ENCODE results near the gene CLCC1.
"Not testable (repeated sequence)": the region's sequence is repeated elsewhere in the genome, so short reads cannot be mapped to it uniquely, and the experiment has no call there.

Gene CLCC1

GRCh38 chr1:108963052-108963686 lies at the start of gene CLCC1:
Gene CLCC1, minus strand, starts transcription at chr1:108963484. Its CDS starts 13,047 bp downstream, at chr1:108950437.
- peak; percentile 95 for DNase-seq

GRCh38 chr1:109011335-109011734 lies 48.1 kb upstream of the CLCC1 start:
- no peak for DNase-seq

GRCh38 chr1:108996622-108997021 lies 33.3 kb upstream of the CLCC1 start:
- not testable (repeated sequence) for DNase-seq

- no peak for DNase-seq
Observed at GRCh38 chr1:108983114-108983513, 19.8 kb upstream of the CLCC1 start.

DNA sequence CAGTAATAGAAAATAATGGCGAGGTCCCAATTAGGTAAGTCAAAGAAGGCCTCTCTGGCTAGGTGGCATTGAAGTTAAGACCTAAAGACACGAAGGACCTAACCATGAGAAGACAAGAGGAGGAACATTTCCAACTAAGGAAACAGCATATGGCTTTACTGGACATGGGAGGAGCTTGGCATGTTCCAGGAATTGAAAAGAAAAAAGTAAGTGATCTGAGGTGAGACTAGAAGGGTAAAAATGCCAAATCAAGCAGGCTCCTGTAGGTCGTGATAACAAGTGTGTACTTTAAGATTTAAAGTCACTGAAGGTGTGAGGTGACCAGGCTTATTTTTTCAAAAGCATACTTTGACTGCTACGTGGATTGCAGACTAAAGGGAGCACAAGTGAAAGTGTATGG lies 13.4 kb upstream of the CLCC1 start:
- DNase-seq = no peak

- DNase-seq = no peak
Observed at GRCh38 chr1:108972951-108973350, 9.7 kb upstream of the CLCC1 start.

DNA sequence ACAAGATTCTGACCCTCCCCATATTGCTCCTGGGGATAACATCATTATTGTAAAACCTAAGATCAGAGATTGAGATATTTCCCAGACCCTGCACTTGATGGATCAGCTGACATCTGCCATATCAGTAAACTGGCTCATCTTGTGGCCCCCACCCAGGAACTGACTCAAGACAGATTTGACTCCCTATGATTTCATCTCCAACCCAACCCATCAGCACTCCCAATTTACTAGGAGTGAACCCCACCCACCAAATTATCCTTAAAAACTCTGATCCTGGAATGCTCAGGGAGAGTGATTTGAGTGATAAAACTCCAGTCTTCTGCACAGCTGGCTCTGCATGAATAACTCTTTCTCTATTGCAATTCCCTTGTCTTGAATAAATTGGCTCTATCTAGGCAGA lies 6.1 kb upstream of the CLCC1 start:
- DNase-seq = no peak

DNA sequence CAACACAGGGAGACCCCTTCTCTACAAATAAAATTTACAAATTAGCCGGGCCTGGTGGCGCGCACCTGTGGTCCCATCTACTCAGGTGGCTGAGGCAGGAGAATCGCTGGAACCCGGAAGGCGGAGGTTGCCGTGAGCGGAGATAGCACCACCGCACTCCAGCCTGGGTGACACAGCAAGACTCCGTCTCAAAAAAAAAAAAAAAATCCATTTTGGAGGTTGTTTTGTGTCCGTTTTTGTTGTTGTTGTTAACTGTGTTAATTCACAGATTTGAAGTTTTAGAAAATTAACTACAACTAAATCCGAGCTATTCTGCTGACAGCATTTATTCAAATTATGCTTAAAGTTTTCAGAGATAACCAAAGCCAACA lies 618 bp downstream of the CLCC1 start:
- no peak for DNase-seq

GRCh38 chr1:108961752-108962486 lies 1.4 kb downstream of the CLCC1 start:
- peak; percentile 12 for DNase-seq

GRCh38 chr1:108961198-108961597 lies 2.1 kb downstream of the CLCC1 start:
- no peak for DNase-seq

- DNase-seq = no peak
Observed at GRCh38 chr1:108960719-108961118, 2.6 kb downstream of the CLCC1 start.

GRCh38 chr1:108957888-108958287 lies 5.4 kb downstream of the CLCC1 start:
- no peak for DNase-seq

DNA sequence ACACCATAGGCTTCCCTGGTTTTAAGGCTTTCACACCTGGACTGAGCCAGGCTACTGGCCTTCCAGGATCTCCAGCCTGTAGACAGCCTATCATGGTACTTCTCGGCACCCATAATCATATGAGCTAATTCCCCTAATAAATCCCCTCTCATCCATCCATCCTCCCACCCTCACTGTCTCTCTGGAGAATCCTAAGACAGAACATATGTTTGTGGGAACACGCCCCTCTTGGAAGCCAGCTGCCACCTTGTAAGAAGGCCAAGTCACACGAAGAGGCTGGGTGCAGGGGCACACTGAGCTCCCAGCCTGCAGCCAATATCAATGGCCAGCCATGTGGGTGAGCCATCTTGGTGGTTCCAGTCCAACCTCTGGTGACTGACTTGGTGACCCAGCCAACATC lies 7.4 kb downstream of the CLCC1 start:
- DNase-seq = no peak

- no peak for DNase-seq
Observed at GRCh38 chr1:108955111-108955510, 8.2 kb downstream of the CLCC1 start.

- no peak for DNase-seq
Observed at GRCh38 chr1:108953452-108953851, 9.8 kb downstream of the CLCC1 start.

DNA sequence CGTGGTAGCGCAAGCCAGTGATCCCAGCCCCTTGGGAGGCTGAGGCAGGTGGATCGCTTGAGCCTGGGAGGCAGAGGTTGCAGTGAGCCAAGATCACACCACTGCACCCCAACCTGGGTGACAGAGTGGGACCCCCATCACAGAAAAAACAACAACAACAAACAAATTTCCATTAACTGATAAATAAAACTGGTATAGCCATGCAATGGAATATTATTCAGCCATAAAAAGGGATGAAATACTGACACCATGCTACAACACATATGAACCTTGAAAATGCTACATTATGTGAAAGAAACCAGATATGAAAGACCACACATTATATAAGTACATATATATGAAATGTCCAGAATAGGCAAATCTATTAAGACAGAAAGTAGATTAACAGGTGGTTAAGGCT lies 12.0 kb downstream of the CLCC1 start:
- no peak for DNase-seq

DNA sequence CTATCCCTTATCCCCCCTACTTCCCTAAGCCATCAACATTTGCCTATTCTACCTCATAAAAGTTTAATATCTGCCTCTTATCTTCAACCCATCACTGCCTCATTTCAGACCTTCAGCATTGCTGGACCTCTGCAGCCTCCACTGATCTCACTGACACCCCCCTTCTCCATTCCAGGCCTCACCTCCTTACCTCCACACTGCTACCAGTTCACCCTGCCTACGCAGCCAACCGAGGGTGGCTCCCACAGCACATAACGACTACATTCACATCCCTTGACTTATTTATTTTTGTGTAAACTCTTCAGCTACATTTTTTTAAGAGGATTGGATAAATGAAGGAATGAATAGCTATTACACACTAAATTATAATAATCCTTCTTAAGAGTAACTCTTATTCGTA lies 14.2 kb downstream of the CLCC1 start:
- no peak for DNase-seq

- no peak for DNase-seq
Observed at GRCh38 chr1:108947871-108948525, 15.3 kb downstream of the CLCC1 start.

GRCh38 chr1:108936170-108936569 lies 27.1 kb downstream of the CLCC1 start:
- no peak for DNase-seq

- no peak for DNase-seq
Observed at GRCh38 chr1:108933944-108934343, 29.3 kb downstream of the CLCC1 start.

GRCh38 chr1:108927565-108927964 lies 35.7 kb downstream of the CLCC1 start:
- DNase-seq = not testable (repeated sequence)

DNA sequence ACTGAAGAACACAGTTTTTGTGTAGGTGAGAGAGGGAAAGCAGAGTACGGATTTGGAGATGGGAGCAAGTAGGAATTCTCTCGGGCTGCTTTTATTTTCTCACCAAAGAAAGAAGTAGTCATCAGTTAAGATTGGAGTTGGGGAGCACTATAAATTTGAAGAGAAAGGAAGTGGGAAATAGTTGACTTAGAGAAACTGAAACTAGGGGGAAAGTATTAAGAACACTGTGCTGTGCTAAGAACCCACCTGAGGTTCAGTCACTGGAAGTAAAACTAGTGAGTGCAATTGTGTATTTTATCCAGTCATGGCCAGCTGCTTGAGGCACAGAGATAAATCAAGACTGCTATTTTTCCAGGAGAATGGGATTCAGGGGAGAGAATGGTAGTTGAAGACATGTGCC lies 37.4 kb downstream of the CLCC1 start:
- DNase-seq = no peak

DNA sequence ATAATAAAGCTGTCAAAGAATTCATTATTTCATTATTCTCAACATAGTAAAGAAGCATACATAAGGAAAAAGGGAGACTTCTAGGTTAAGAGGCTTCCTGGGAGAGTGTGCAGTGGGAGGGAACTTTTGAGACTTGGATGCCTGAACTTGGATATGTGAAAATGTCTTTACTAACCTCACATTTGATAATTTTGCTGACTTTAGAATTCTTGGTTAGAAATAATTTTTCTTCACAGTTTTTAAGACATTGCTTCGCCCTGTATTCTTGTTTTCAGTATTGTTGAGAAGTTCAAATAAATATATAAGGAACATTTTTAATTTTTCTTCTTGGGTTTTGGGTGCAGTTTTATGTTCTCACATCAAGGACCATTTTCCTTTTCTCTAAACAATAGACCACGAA lies 46.5 kb downstream of the CLCC1 start:
- no peak for DNase-seq
